Thoracic aorta (tissue), 2 donors: ENCODE results near the gene SGCA. TPM values are rescaled to one million over a fixed set of nuclear protein-coding genes. Genes with fewer than 3 reads are reported as not detected.
A peak's percentile ranks its signal among the peaks of the same experiment; 100 is the strongest.

Experiments
- ATAC-seq: fragments of 150-250 bp; one replicate; pipeline ENCODE4 v1.8.0; 2017; ENCODE audit warnings: low read depth; ENCODE audit not compliant: insufficient number of reproducible peaks, low FRiP score
- DNase-seq: peaks from one replicate; pipeline ENCODE4 v3.0.0-alpha.2; 2020; ENCODE audit warnings: low spot score
- H3K27ac ChIP-seq, 2 donors: fragments of 200-600 bp; sonication (generic); 1 replicate in 1 of 2; 2 replicates in 1 of 2; pipeline ENCODE4 v1.5.1; 2016; ENCODE audit warnings: mild to moderate bottlenecking in 2 of 2, moderate library complexity in 2 of 2
- H3K27me3 ChIP-seq: fragments of 200-600 bp; sonication (generic); replicated peaks from 2 replicates; pipeline ENCODE4 v1.6.0; 2016; ENCODE audit warnings: mild to moderate bottlenecking; ENCODE audit not compliant: insufficient read depth
- H3K36me3 ChIP-seq: fragments of 200-600 bp; sonication (generic); one replicate; pipeline ENCODE4 v1.5.1; 2016
- H3K4me1 ChIP-seq, 2 donors: fragments of 200-600 bp; sonication (generic); 1 replicate in 1 of 2; 2 replicates in 1 of 2; pipeline versions ENCODE4 v1.5.1 to v1.6.0; 2016; ENCODE audit warnings: low read depth in 2 of 2, mild to moderate bottlenecking in 1 of 2; ENCODE audit not compliant: control insufficient read depth in 1 of 2
- H3K4me3 ChIP-seq: fragments of 200-600 bp; sonication (generic); 2 replicates; pipeline ENCODE4 v1.5.1; 2016; ENCODE audit warnings: mild to moderate bottlenecking
- H3K9me3 ChIP-seq: fragments of 200-600 bp; sonication (generic); 2 replicates; pipeline ENCODE4 v1.5.1; 2016
- CTCF ChIP-seq: fragments of 200-600 bp; sonication (generic); IDR thresholded peaks from one replicate; pipeline ENCODE4 v1.5.1; 2019; ENCODE audit warnings: antibody characterized with exemption
- total RNA-seq, 2 donors: library from RNA; depleted of rRNA; stranded (reverse); fragments of >200 nt; gene quantifications; one replicate each; pipeline versions ENCODE4 v1.1.0 to v1.2.3, GENCODE V29; 2016

The SGCA gene
- total RNA-seq, 2 donors from 2014 or later = 95.5 to 158 TPM

- Histone ChIP-seq H3K27me3 (no peaks in the 10 kb centered on the region), H3K36me3 (no peaks in the 10 kb centered on the region), H3K9me3 (no peaks in the 10 kb centered on the region), H3K4me1 (peaks cover 25 to 91% of the 10 kb centered on the region in 2 donors), H3K4me3 (no peak overlapping the region), H3K27ac (peak overlapping the region; percentile 10 to 48)
- TF ChIP-seq CTCF = no peak
- DNase-seq (no peak), ATAC-seq (no peak)
Measured at GRCh38 chr17:50205963-50206505, 40.2 kb downstream of the SGCA start.

- peak overlapping the region; percentile 55 for H3K4me3 ChIP-seq
- no peaks in the 10 kb centered on the region for H3K9me3 ChIP-seq
- no peaks in the 10 kb centered on the region for H3K27me3 ChIP-seq
- peak overlapping the region in 1 of 2 donors; percentile 28 for H3K27ac ChIP-seq
- H3K4me1 ChIP-seq = peaks cover 32 to 96% of the 10 kb centered on the region in 2 donors
- H3K36me3 ChIP-seq = no peaks in the 10 kb centered on the region
- no peak for ATAC-seq
- TF ChIP-seq CTCF = no peak
- no peak for DNase-seq
Measured at GRCh38 chr17:50206604-50207293, 40.9 kb downstream of the SGCA start.

- Histone ChIP-seq H3K27me3 (no peaks in the 10 kb centered on the region), H3K4me1 (peaks cover 38 to 97% of the 10 kb centered on the region in 2 donors), H3K36me3 (no peaks in the 10 kb centered on the region), H3K9me3 (no peaks in the 10 kb centered on the region), H3K27ac (peak overlapping the region in 1 of 2 donors; percentile 98), H3K4me3 (peak overlapping the region; percentile 55)
- TF ChIP-seq CTCF = no peak
- ATAC-seq = no peak
- no peak for DNase-seq
Measured at GRCh38 chr17:50207315-50207714, 41.5 kb downstream of the SGCA start.

GRCh38 chr17:50207792-50208567 is 42.2 kb downstream of the SGCA start:
- Histone ChIP-seq H3K27me3 (no peaks in the 10 kb centered on the region), H3K9me3 (no peaks in the 10 kb centered on the region), H3K36me3 (no peaks in the 10 kb centered on the region), H3K4me3 (no peak overlapping the region), H3K4me1 (peaks cover 40 to 99% of the 10 kb centered on the region in 2 donors), H3K27ac (peak overlapping the region; percentile 98)
- no peak for ATAC-seq
- no peak for DNase-seq
- TF ChIP-seq CTCF = no peak

GRCh38 chr17:50208611-50209061 is 42.8 kb downstream of the SGCA start:
- TF ChIP-seq CTCF = no peak
- H3K4me1 ChIP-seq = peaks cover 40 to 93% of the 10 kb centered on the region in 2 donors
- H3K9me3 ChIP-seq = no peaks in the 10 kb centered on the region
- no peak for DNase-seq
- H3K27me3 ChIP-seq = no peaks in the 10 kb centered on the region
- H3K36me3 ChIP-seq = no peaks in the 10 kb centered on the region
- peak overlapping the region; percentile 98 for H3K27ac ChIP-seq
- no peak for ATAC-seq
- H3K4me3 ChIP-seq = no peak overlapping the region
